Measurements from ENCODE around the gene ANK3.

ANK3 gene

GRCh38 chr10:60347270-60347669, 42.4 kb downstream of the ANK3 start:
- TF ChIP-seq, protein P1, sequence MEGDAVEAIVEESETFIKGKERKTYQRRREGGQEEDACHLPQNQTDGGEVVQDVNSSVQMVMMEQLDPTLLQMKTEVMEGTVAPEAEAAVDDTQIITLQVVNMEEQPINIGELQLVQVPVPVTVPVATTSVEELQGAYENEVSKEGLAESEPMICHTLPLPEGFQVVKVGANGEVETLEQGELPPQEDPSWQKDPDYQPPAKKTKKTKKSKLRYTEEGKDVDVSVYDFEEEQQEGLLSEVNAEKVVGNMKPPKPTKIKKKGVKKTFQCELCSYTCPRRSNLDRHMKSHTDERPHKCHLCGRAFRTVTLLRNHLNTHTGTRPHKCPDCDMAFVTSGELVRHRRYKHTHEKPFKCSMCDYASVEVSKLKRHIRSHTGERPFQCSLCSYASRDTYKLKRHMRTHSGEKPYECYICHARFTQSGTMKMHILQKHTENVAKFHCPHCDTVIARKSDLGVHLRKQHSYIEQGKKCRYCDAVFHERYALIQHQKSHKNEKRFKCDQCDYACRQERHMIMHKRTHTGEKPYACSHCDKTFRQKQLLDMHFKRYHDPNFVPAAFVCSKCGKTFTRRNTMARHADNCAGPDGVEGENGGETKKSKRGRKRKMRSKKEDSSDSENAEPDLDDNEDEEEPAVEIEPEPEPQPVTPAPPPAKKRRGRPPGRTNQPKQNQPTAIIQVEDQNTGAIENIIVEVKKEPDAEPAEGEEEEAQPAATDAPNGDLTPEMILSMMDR (IDR thresholded peaks at IDR 0.05; ENCODE audit: low read depth, low read length) = no peak
- DNase-seq (ENCODE audit: extremely low read depth, low read depth) = no peak

DNA sequence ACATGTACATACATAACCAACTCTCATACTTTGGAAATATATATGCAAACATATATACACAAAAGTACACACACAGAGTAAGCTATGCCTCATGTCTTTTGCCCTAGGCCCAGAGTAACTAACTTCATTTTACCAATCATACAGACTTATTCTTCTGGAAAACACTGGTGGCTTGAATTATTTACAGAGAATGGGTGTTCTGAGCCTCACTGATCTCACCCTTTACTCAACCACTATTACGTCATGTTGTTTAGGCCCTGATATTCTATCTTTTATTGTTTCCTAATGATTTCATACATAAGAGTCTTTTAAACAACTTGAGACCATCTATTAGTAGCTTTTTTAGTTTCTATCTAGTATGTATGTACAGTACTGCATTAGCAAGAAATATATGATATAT, 43.0 kb downstream of the ANK3 start:
- TF ChIP-seq, protein P1 (IDR thresholded peaks at IDR 0.05; ENCODE audit: low read depth, low read length) = no peak
- DNase-seq (ENCODE audit: extremely low read depth, low read depth) = no peak

DNA sequence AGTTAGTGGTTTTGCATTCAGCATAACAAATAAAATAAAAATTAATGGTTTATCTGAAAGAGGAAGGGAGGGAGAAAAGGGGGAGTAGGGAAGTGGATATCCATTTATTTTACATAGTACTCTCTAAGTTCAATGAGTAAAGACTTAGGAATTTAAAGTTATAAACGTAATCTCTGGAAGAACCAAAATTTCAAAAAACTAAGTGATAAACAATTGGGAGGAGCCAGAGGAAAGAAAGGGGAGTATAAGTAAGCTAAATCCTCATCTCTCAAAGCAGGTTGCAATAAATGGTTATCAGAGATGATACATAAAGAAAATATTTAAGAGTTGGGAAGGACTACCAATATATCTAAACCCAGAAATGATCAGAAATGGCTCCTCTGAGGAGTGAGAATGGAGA, 46.4 kb downstream of the ANK3 start:
- TF ChIP-seq, protein P1 (IDR thresholded peaks at IDR 0.05; ENCODE audit: low read depth, low read length) = no peak
- DNase-seq (ENCODE audit: extremely low read depth, low read depth) = no peak

GRCh38 chr10:60341969-60342368, 47.7 kb downstream of the ANK3 start:
- TF ChIP-seq, protein P1 (IDR thresholded peaks at IDR 0.05; ENCODE audit: low read depth, low read length) = no peak
- DNase-seq (ENCODE audit: extremely low read depth, low read depth) = no peak

GRCh38 chr10:60340973-60341372, 48.7 kb downstream of the ANK3 start:
- TF ChIP-seq, protein P1 (IDR thresholded peaks at IDR 0.05; ENCODE audit: low read depth, low read length) = no peak
- DNase-seq (ENCODE audit: extremely low read depth, low read depth) = no peak

GRCh38 chr10:60339757-60340156, 49.9 kb downstream of the ANK3 start:
- no peak for DNase-seq (ENCODE audit: extremely low read depth, low read depth)
- TF ChIP-seq, protein P1 (IDR thresholded peaks at IDR 0.05; ENCODE audit: low read depth, low read length) = no peak

- TF ChIP-seq, protein P1 (IDR thresholded peaks at IDR 0.05; ENCODE audit: low read depth, low read length) = no peak
- DNase-seq (ENCODE audit: extremely low read depth, low read depth) = no peak
Observed at GRCh38 chr10:60338786-60339185, 50.9 kb downstream of the ANK3 start.
